Right atrium auricular region (tissue), 2 donors: Measurements from ENCODE around the gene ARF3. TPM values are rescaled to one million over a fixed set of nuclear protein-coding genes. Genes with fewer than 3 reads are reported as not detected.
A peak's percentile ranks its signal among the peaks of the same experiment; 100 is the strongest.

Source experiments
- DNase-seq: peaks from one replicate; pipeline ENCODE4 v3.0.0-alpha.2; 2019; ENCODE audit warnings: low spot score
- H3K27ac ChIP-seq, 2 donors: fragments of 200-600 bp; sonication (generic); 1 replicate in 1 of 2; 2 replicates in 1 of 2; pipeline ENCODE4 v1.5.1; 2016 to 2019
- H3K27me3 ChIP-seq, 2 donors: fragments of 200-600 bp; sonication (generic); one replicate each; pipeline versions ENCODE4 v1.5.1 to v1.6.0; 2017 to 2019
- H3K36me3 ChIP-seq: fragments of 200-600 bp; sonication (generic); one replicate; pipeline ENCODE4 v1.5.1; 2016
- H3K4me1 ChIP-seq, 2 donors: fragments of 200-600 bp; sonication (generic); one replicate each; pipeline versions ENCODE4 v1.5.1 to v1.6.0; 2017 to 2019
- H3K4me3 ChIP-seq, 2 donors: fragments of 200-600 bp; sonication (generic); 1 replicate in 1 of 2; 2 replicates in 1 of 2; pipeline ENCODE4 v1.5.1; 2017 to 2019; ENCODE audit warnings: mild to moderate bottlenecking in 1 of 2, moderate library complexity in 1 of 2
- H3K9me3 ChIP-seq, 2 donors: fragments of 200-600 bp; sonication (generic); one replicate each; pipeline ENCODE4 v1.5.1; 2019
- CTCF ChIP-seq, 2 donors: fragments of 200-600 bp; sonication (generic); IDR thresholded peaks; one replicate each; pipeline ENCODE4 v1.5.1; 2019; ENCODE audit warnings: antibody characterized with exemption in 2 of 2
- total RNA-seq, 2 donors: library from RNA; depleted of rRNA; stranded (reverse); fragments of >200 nt; gene quantifications; one replicate each; pipeline ENCODE4 v1.1.0, GENCODE V29; 2016

ARF3 gene
- total RNA-seq, 2 donors from 2014 or later, result 35.5 to 48.8 TPM

DNA sequence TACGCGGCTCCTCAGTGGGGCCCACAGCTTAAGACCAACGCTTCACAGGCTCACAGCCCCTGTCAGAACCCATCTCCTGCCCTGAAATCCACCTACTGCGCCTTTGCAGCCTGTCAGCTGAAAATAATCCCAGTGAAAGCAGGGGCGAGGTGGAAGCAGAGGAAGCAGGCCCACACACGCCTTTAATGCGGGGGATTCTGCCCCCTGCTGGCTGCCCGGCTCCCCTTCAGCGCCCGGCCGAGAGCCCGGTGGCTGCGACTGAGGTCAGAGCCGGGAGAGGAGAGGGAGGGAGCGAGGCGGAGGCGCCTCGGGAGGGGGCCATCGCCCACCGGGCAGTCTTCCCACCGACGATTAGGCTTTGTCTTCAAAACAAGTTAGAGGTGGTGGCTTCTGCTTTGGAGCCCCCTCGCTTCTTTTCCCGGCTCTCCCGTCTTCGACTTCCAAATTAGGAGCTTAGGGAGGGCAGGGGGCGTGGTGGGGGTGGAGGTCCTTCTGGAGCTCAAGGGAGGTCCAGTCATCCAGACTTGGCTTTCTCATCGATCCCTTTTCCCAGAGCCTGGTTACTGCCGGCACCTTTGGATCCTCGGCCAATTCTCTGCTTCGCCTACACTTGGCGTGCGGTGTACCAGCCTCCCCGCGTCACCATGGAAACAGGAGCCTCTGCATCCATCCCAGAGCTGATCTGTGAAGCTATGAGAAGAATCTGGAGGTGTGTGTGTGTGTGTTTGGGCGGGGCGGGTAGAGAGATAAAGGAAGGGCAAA is 66.4 kb downstream of the ARF3 start:
- Histone ChIP-seq H3K4me3 (peak overlapping the region; percentile 20 to 40), H3K27ac (no peak overlapping the region), H3K36me3 (no peaks in the 10 kb centered on the region), H3K9me3 (no peaks in the 10 kb centered on the region), H3K27me3 (no peaks in the 10 kb centered on the region), H3K4me1 (peaks cover 0 to 10% of the 10 kb centered on the region in 2 donors)
- DNase-seq, result peak; percentile 78
- peak; percentile 68 to 94 for TF ChIP-seq CTCF (IDR thresholded peaks at IDR 0.05)

GRCh38 chr12:48889679-48890078 is 67.6 kb downstream of the ARF3 start:
- no peaks in the 10 kb centered on the region for H3K27me3 ChIP-seq
- no peak overlapping the region for H3K4me3 ChIP-seq
- TF ChIP-seq CTCF (IDR thresholded peaks at IDR 0.05), result no peak
- no peak overlapping the region for H3K27ac ChIP-seq
- no peaks in the 10 kb centered on the region for H3K9me3 ChIP-seq
- H3K36me3 ChIP-seq, result no peaks in the 10 kb centered on the region
- no peak for DNase-seq
- H3K4me1 ChIP-seq, result peaks cover 0 to 10% of the 10 kb centered on the region in 2 donors

Other genes with a start within 250 kb of the ARF3 start
- 10 to 100 TPM; 12.5 to 16.2 TPM for gene CCNT1, start 240.8 kb downstream of the ARF3 start, total RNA-seq
- 10 to 100 TPM; 76.4 to 81.6 TPM for gene ADCY6, start 168.4 kb downstream of the ARF3 start, total RNA-seq
- gene CACNB3, start 139.0 kb downstream of the ARF3 start, total RNA-seq, result 1 to 10 TPM; 6.1 to 7.0 TPM
- gene DDX23, start 105.3 kb downstream of the ARF3 start, total RNA-seq, result 10 to 100 TPM; 28.3 to 34.2 TPM
- gene RND1, start 91.6 kb downstream of the ARF3 start, total RNA-seq, result under 1 TPM in 1 of 2 donors, not detected in 1; 0.70 TPM
- gene FKBP11, start 32.0 kb downstream of the ARF3 start, total RNA-seq, result 10 to 100 TPM in 1 of 2 donors, 1 to 10 TPM in 1; 9.1 to 10.2 TPM
- under 1 TPM in 1 of 2 donors, not detected in 1; 0.74 TPM for gene WNT10B, start 14.2 kb upstream of the ARF3 start, total RNA-seq
- gene WNT1, start 20.8 kb upstream of the ARF3 start, total RNA-seq, result not detected
- gene DDN, start 41.9 kb upstream of the ARF3 start, total RNA-seq, result under 1 TPM; 0.44 to 0.67 TPM
- 10 to 100 TPM; 68.5 to 74.8 TPM for gene PRKAG1, start 61.3 kb upstream of the ARF3 start, total RNA-seq
- gene KMT2D, start 103.3 kb upstream of the ARF3 start, total RNA-seq, result 10 to 100 TPM; 39.9 to 49.1 TPM
- gene RHEBL1, start 112.5 kb upstream of the ARF3 start, total RNA-seq, result under 1 TPM in 1 of 2 donors, not detected in 1; 0.35 TPM
- under 1 TPM; 0.35 to 0.56 TPM for gene DHH, start 137.3 kb upstream of the ARF3 start, total RNA-seq
- gene LMBR1L, start 153.4 kb upstream of the ARF3 start, total RNA-seq, result 10 to 100 TPM; 14.6 to 19.2 TPM
- gene TUBA1B, start 173.9 kb upstream of the ARF3 start, total RNA-seq, result 100 to 1,000 TPM; 348 to 654 TPM
- gene TUBA1A, start 231.6 kb upstream of the ARF3 start, total RNA-seq, result 100 to 1,000 TPM; 131 to 241 TPM